Measurements from ENCODE around the gene GABRQ.
"Not testable (repeated sequence)": the region's sequence is repeated elsewhere in the genome, so short reads cannot be mapped to it uniquely, and the experiment has no call there.

Gene GABRQ

DNA sequence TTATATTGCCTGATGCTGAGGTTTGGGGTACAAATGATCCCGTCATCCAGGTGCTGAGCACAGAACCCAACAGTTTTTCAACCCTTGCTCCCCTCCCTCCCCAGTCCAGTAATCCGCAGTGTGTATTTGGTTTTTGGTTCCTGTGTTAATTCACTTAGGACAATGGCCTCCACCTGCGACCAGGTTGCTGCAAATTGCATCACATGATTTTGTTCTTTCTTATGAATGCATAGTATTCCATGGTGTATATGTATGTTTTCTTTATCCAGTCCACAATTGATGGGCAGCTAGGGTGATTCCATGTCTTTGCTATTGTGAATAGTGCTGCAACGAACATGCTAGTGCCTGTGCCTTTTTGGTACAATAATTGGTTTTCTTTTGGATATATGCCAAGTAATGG, 25.4 kb downstream of the GABRQ start:
- no peak for DNase-seq

DNA sequence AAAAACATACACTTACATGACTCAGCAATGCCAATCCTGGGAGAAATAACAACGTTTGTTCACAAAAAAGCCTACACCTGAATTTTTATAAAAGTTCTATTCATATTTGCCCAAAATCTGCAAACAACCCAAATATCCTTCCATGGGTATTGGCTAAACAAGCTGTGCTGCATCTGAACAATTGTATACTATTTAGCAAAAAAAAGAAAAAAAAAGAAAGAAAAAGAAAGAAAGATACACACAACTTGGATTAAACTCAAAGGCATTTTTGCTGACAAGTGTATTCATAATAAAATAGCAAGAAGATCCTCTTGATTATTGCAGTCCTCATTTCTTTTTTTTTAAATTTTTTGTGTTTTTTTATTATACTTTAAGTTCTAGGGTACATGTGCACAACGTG, 36.4 kb downstream of the GABRQ start:
- no peak for DNase-seq

- not testable (repeated sequence) for DNase-seq
Observed at GRCh38 chrX:152674652-152675051, 37.0 kb downstream of the GABRQ start.

- DNase-seq: not testable (repeated sequence)
Observed at GRCh38 chrX:152681012-152681411, 43.3 kb downstream of the GABRQ start.

GRCh38 chrX:152697952-152698931, 60.5 kb downstream of the GABRQ start, which contains the start of gene MAGEA3:
Gene MAGEA3 (plus strand): TSS chrX:152698794. CDS start chrX:152700833, 2,039 bp downstream.
- not testable (repeated sequence) for DNase-seq

DNA sequence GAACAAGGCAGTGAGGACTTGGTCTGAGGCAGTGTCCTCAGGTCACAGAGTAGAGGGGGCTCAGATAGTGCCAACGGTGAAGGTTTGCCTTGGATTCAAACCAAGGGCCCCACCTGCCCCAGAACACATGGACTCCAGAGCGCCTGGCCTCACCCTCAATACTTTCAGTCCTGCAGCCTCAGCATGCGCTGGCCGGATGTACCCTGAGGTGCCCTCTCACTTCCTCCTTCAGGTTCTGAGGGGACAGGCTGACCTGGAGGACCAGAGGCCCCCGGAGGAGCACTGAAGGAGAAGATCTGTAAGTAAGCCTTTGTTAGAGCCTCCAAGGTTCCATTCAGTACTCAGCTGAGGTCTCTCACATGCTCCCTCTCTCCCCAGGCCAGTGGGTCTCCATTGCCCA, 62.7 kb downstream of the GABRQ start:
- DNase-seq: not testable (repeated sequence)

GRCh38 chrX:152706500-152706899, 68.8 kb downstream of the GABRQ start:
- DNase-seq: not testable (repeated sequence)
